ENCODE measurements around the gene NSRP1.
"Not testable (repeated sequence)": the region's sequence is repeated elsewhere in the genome, so short reads cannot be mapped to it uniquely, and the experiment has no call there.

NSRP1 gene

DNA sequence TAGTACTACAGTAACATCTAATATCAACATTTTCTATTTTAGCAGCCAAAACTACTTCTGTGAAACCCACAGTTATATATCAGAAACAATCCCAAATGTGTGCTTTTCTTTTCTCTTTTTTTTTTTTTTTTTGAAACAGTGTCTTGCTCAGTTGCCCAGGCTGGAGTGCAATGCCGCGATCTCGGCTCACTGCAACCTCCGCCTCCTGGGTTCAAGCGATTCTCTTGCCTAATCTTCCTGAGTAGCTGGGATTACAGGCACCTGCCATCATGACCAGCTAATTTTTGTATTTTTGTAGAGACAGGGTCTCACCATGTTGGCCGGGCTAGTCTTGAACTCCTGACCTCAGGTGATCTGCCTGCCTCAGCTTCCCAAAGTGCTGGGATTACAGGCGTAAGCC lies 2.0 kb downstream of the NSRP1 start:
- H3K4me1 ChIP-seq (ENCODE audit: control insufficient read depth, insufficient read depth, low read length, poor library complexity, severe bottlenecking); H3K9me3 ChIP-seq (ENCODE audit: control insufficient read depth, low read length); H3K27ac ChIP-seq (ENCODE audit: low read depth, low read length, severe bottlenecking); H3K4me3 ChIP-seq (ENCODE audit: extremely low read depth, insufficient read depth, low read length, poor library complexity, severe bottlenecking): not testable (repeated sequence)
- H3K36me3 ChIP-seq (ENCODE audit: control insufficient read depth, insufficient read depth, low read length) = peaks cover 20% of the 10 kb centered on the region
- WGBS, 2 experiments (ENCODE audit: insufficient coverage in 2 of 2) = 89 to 94% methylated on average over 4 to 6 of the region's 7 CpGs

DNA sequence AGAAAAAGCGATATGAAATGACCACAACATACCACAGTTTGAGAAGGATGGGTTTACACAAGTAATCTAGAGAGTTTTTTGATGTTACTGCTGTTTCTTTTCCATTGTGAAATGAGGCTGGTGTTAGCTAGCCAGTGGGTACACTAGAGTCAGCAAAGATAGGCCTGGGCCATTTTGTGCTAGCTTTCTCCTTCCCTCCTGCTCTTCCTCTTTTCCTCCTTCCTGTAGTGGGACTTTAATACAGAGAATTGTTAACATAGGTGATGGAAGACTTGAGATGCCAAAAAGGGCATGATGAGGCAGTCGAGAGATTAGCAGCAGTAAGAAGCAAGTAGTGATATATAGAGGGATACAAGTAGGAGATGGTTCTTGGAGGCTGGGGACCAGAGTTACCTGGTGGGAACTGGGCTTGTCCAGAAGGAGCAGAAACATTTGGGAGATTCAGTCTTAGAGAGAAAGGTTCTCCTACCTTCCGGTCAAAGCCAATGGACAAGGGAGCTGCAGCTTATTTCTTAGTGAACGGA lies 7.7 kb downstream of the NSRP1 start:
- 86 to 90% methylated on average over 1 to 2 of the region's 4 CpGs for WGBS, 2 experiments (ENCODE audit: insufficient coverage in 2 of 2)
- H3K9me3 ChIP-seq (ENCODE audit: control insufficient read depth, low read length) = no peaks in the 10 kb centered on the region
- H3K36me3 ChIP-seq (ENCODE audit: control insufficient read depth, insufficient read depth, low read length) = peaks cover 53% of the 10 kb centered on the region
- H3K4me1 ChIP-seq (ENCODE audit: control insufficient read depth, insufficient read depth, low read length, poor library complexity, severe bottlenecking) = no peaks in the 10 kb centered on the region
- no peak overlapping the region for H3K27ac ChIP-seq (ENCODE audit: low read depth, low read length, severe bottlenecking)
- H3K4me3 ChIP-seq (ENCODE audit: extremely low read depth, insufficient read depth, low read length, poor library complexity, severe bottlenecking) = no peak overlapping the region

DNA sequence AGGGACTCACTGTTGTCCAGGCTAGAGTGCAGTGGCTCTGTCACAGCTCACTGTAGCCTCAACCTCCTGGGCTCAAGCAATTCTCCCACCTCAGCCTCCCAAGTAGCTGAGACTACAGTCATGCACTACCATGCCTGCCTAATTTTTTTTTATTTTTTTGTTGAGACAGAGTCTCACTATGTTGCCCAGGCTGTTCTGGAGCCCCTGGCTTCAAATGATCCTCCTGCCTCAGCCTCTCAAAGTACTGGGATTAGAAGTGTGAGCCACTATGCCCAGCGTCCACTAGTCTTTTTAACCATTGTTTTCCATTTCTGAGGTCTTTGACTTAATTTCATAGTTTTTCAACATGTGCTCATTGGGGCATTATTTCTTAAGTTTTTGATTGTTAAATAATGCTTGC lies 13.5 kb downstream of the NSRP1 start:
- Histone ChIP-seq H3K27ac (ENCODE audit: low read depth, low read length, severe bottlenecking) (no peak overlapping the region), H3K36me3 (ENCODE audit: control insufficient read depth, insufficient read depth, low read length) (peaks cover 75% of the 10 kb centered on the region), H3K9me3 (ENCODE audit: control insufficient read depth, low read length) (no peaks in the 10 kb centered on the region), H3K4me3 (ENCODE audit: extremely low read depth, insufficient read depth, low read length, poor library complexity, severe bottlenecking) (no peak overlapping the region), H3K4me1 (ENCODE audit: control insufficient read depth, insufficient read depth, low read length, poor library complexity, severe bottlenecking) (no peaks in the 10 kb centered on the region)
- WGBS, 2 experiments (ENCODE audit: insufficient coverage in 2 of 2) = no CpG with 5 or more reads among the region's 1 CpG

DNA sequence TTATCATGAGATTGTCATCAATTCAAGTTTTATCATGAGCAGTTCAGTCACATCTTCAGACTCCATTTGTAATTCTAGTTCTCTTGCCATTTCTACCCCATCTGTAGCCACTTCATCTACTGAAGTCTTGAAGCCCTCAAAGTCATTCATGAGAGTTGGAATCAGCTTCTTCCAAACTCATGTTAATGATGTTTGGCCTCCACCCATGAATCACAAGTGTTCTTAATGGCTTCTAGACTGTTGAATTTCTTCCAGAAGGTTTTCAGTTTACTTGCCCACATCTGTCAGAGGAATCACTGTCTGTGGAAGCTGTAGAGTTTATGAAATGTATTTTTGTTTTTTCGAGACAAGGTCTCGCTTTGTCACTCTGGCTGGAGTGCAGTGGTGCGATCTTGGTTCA lies 16.0 kb downstream of the NSRP1 start:
- WGBS, 2 experiments (ENCODE audit: insufficient coverage in 2 of 2) = 93% methylated on average over 3 of the region's 3 CpGs
- Histone ChIP-seq H3K36me3 (ENCODE audit: control insufficient read depth, insufficient read depth, low read length) (peaks cover 62% of the 10 kb centered on the region), H3K27ac (ENCODE audit: low read depth, low read length, severe bottlenecking) (no peak overlapping the region), H3K4me3 (ENCODE audit: extremely low read depth, insufficient read depth, low read length, poor library complexity, severe bottlenecking) (no peak overlapping the region), H3K9me3 (ENCODE audit: control insufficient read depth, low read length) (no peaks in the 10 kb centered on the region), H3K4me1 (ENCODE audit: control insufficient read depth, insufficient read depth, low read length, poor library complexity, severe bottlenecking) (no peaks in the 10 kb centered on the region)

- H3K36me3 ChIP-seq (ENCODE audit: control insufficient read depth, insufficient read depth, low read length) = peaks cover 62% of the 10 kb centered on the region
- no peaks in the 10 kb centered on the region for H3K4me1 ChIP-seq (ENCODE audit: control insufficient read depth, insufficient read depth, low read length, poor library complexity, severe bottlenecking)
- WGBS, 2 experiments (ENCODE audit: insufficient coverage in 2 of 2) = 92 to 100% methylated on average over 2 to 3 of the region's 3 CpGs
- no peak overlapping the region for H3K4me3 ChIP-seq (ENCODE audit: extremely low read depth, insufficient read depth, low read length, poor library complexity, severe bottlenecking)
- H3K27ac ChIP-seq (ENCODE audit: low read depth, low read length, severe bottlenecking) = no peak overlapping the region
- no peaks in the 10 kb centered on the region for H3K9me3 ChIP-seq (ENCODE audit: control insufficient read depth, low read length)
These were observed 16.6 kb downstream of the NSRP1 start for GRCh38 chr17:30133197-30133596.

GRCh38 chr17:30134551-30134950 lies 17.9 kb downstream of the NSRP1 start:
- Histone ChIP-seq H3K4me1 (ENCODE audit: control insufficient read depth, insufficient read depth, low read length, poor library complexity, severe bottlenecking) (no peaks in the 10 kb centered on the region), H3K4me3 (ENCODE audit: extremely low read depth, insufficient read depth, low read length, poor library complexity, severe bottlenecking) (no peak overlapping the region), H3K27ac (ENCODE audit: low read depth, low read length, severe bottlenecking) (no peak overlapping the region), H3K9me3 (ENCODE audit: control insufficient read depth, low read length) (no peaks in the 10 kb centered on the region), H3K36me3 (ENCODE audit: control insufficient read depth, insufficient read depth, low read length) (peaks cover 63% of the 10 kb centered on the region)

GRCh38 chr17:30137158-30137557 lies 20.5 kb downstream of the NSRP1 start:
- no peak overlapping the region for H3K4me3 ChIP-seq (ENCODE audit: extremely low read depth, insufficient read depth, low read length, poor library complexity, severe bottlenecking)
- H3K9me3 ChIP-seq (ENCODE audit: control insufficient read depth, low read length) = no peaks in the 10 kb centered on the region
- WGBS, 2 experiments (ENCODE audit: insufficient coverage in 2 of 2) = 100% methylated on average over 1 of the region's 3 CpGs; no CpG with 5 or more reads in 1 of the 2 experiments
- peaks cover 52% of the 10 kb centered on the region for H3K36me3 ChIP-seq (ENCODE audit: control insufficient read depth, insufficient read depth, low read length)
- no peak overlapping the region for H3K27ac ChIP-seq (ENCODE audit: low read depth, low read length, severe bottlenecking)
- H3K4me1 ChIP-seq (ENCODE audit: control insufficient read depth, insufficient read depth, low read length, poor library complexity, severe bottlenecking) = no peaks in the 10 kb centered on the region

DNA sequence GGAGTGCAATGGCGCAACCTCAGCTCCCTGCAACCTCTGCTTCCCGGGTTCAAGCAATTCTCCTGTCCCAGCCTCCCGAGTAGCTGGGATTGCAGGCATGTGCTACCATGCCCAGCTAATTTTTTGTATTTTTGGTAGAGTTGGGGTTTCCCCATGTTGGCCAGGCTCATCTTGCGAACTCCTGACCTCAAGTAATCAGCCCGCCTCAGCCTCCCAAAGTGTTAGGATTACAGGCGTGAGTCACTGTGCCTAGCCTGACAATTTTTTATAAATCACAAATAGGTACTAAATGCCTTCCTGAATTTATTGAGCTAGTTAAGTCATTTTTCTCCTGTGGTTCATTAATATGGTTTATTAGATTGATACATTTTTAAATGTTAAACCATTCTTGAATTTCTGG lies 31.2 kb downstream of the NSRP1 start:
- peaks cover 14% of the 10 kb centered on the region for H3K36me3 ChIP-seq (ENCODE audit: control insufficient read depth, insufficient read depth, low read length)

GRCh38 chr17:30148376-30148775 lies 31.8 kb downstream of the NSRP1 start:
- no peaks in the 10 kb centered on the region for H3K9me3 ChIP-seq (ENCODE audit: control insufficient read depth, low read length)
- H3K27ac ChIP-seq (ENCODE audit: low read depth, low read length, severe bottlenecking) = no peak overlapping the region
- peaks cover 14% of the 10 kb centered on the region for H3K36me3 ChIP-seq (ENCODE audit: control insufficient read depth, insufficient read depth, low read length)
- H3K4me3 ChIP-seq (ENCODE audit: extremely low read depth, insufficient read depth, low read length, poor library complexity, severe bottlenecking) = no peak overlapping the region
- 100% methylated on average over 1 of the region's 1 CpG for WGBS, 2 experiments (ENCODE audit: insufficient coverage in 2 of 2)
- no peaks in the 10 kb centered on the region for H3K4me1 ChIP-seq (ENCODE audit: control insufficient read depth, insufficient read depth, low read length, poor library complexity, severe bottlenecking)

More for the DNA sequence above, 31.2 kb downstream of the NSRP1 start:
- H3K4me3 ChIP-seq (ENCODE audit: extremely low read depth, insufficient read depth, low read length, poor library complexity, severe bottlenecking); H3K27ac ChIP-seq (ENCODE audit: low read depth, low read length, severe bottlenecking); H3K9me3 ChIP-seq (ENCODE audit: control insufficient read depth, low read length); H3K4me1 ChIP-seq (ENCODE audit: control insufficient read depth, insufficient read depth, low read length, poor library complexity, severe bottlenecking): not testable (repeated sequence)
- WGBS, 2 experiments (ENCODE audit: insufficient coverage in 2 of 2) = 87 to 88% methylated on average over 3 of the region's 6 CpGs

GRCh38 chr17:30151471-30151870 lies 34.9 kb downstream of the NSRP1 start:
- Histone ChIP-seq H3K36me3 (ENCODE audit: control insufficient read depth, insufficient read depth, low read length) (peaks cover 23% of the 10 kb centered on the region), H3K9me3 (ENCODE audit: control insufficient read depth, low read length) (no peaks in the 10 kb centered on the region), H3K4me3 (ENCODE audit: extremely low read depth, insufficient read depth, low read length, poor library complexity, severe bottlenecking) (no peak overlapping the region), H3K27ac (ENCODE audit: low read depth, low read length, severe bottlenecking) (no peak overlapping the region), H3K4me1 (ENCODE audit: control insufficient read depth, insufficient read depth, low read length, poor library complexity, severe bottlenecking) (no peaks in the 10 kb centered on the region)
- WGBS, 2 experiments (ENCODE audit: insufficient coverage in 2 of 2) = 100% methylated on average over 4 of the region's 4 CpGs; no CpG with 5 or more reads in 1 of the 2 experiments

- H3K4me1 ChIP-seq (ENCODE audit: control insufficient read depth, insufficient read depth, low read length, poor library complexity, severe bottlenecking) = no peaks in the 10 kb centered on the region
- no peak overlapping the region for H3K4me3 ChIP-seq (ENCODE audit: extremely low read depth, insufficient read depth, low read length, poor library complexity, severe bottlenecking)
- H3K9me3 ChIP-seq (ENCODE audit: control insufficient read depth, low read length) = peaks cover 2% of the 10 kb centered on the region
- H3K36me3 ChIP-seq (ENCODE audit: control insufficient read depth, insufficient read depth, low read length) = peaks cover 40% of the 10 kb centered on the region
- H3K27ac ChIP-seq (ENCODE audit: low read depth, low read length, severe bottlenecking) = no peak overlapping the region
These were observed 36.8 kb downstream of the NSRP1 start for GRCh38 chr17:30153463-30153862.
